Measurements from ENCODE around the gene RSKR. TPM values are rescaled to one million over a fixed set of nuclear protein-coding genes. Genes with fewer than 3 reads are reported as not detected.

Gene RSKR
- total and polyA plus RNA-seq, 9 of the 15 experiments (the other 6 are each of a cell fraction or from before 2014, with no cell fraction given): 1.4 to 42.3 (median 16.2) TPM

DNA sequence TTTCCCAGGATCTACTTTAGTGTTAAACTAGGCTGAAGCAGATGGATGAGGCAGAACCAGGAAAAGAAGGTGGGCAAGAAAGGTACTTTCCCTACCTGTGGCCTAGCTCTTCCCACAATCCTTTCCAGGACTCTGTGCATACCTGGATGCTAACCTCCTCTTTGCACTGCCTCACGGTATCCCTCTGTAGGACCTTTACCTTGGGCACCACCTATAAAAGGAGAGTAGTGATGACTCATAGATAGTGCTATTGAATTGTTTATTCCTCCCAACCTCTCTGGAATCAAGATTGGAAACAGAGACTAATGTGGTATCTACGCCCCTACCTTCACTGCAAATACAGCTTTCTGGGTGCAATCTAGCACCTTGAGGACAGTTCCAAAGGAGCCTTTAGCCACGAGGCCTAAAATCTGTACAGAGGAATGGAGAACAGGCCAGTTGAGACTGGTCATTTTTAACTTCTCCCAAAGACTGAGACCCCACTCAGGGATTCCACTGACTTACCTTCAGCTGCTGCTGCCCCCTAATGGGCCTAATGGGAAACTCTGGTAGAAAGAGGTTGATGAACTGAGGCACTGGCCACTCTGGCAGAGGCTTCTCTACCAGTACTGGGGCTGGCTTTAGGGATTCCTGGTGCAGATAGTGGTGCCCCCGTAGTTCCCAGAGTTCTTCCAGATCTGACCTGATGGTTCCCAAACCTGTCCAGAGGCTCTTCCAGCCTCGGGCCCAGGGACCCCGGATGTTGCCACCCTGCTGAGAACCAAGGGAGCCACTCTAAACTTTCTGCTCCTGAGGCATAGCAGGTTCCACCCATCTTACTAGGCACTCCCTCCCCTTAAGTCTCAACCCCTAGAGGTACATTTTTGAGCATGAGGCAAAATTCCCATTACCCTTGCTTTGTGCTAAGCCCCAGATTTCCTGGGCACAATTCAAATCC, 781 bp downstream of the RSKR start (continued):
- TF ChIP-seq, protein P1, sequence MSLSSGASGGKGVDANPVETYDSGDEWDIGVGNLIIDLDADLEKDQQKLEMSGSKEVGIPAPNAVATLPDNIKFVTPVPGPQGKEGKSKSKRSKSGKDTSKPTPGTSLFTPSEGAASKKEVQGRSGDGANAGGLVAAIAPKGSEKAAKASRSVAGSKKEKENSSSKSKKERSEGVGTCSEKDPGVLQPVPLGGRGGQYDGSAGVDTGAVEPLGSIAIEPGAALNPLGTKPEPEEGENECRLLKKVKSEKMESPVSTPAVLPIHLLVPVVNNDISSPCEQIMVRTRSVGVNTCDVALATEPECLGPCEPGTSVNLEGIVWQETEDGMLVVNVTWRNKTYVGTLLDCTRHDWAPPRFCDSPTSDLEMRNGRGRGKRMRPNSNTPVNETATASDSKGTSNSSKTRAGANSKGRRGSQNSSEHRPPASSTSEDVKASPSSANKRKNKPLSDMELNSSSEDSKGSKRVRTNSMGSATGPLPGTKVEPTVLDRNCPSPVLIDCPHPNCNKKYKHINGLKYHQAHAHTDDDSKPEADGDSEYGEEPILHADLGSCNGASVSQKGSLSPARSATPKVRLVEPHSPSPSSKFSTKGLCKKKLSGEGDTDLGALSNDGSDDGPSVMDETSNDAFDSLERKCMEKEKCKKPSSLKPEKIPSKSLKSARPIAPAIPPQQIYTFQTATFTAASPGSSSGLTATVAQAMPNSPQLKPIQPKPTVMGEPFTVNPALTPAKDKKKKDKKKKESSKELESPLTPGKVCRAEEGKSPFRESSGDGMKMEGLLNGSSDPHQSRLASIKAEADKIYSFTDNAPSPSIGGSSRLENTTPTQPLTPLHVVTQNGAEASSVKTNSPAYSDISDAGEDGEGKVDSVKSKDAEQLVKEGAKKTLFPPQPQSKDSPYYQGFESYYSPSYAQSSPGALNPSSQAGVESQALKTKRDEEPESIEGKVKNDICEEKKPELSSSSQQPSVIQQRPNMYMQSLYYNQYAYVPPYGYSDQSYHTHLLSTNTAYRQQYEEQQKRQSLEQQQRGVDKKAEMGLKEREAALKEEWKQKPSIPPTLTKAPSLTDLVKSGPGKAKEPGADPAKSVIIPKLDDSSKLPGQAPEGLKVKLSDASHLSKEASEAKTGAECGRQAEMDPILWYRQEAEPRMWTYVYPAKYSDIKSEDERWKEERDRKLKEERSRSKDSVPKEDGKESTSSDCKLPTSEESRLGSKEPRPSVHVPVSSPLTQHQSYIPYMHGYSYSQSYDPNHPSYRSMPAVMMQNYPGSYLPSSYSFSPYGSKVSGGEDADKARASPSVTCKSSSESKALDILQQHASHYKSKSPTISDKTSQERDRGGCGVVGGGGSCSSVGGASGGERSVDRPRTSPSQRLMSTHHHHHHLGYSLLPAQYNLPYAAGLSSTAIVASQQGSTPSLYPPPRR (CRISPR knock-in tag; IDR thresholded peaks at IDR 0.05; ENCODE audit: borderline replicate concordance): no peak
- no peak for TF ChIP-seq BRD9 (IDR thresholded peaks at IDR 0.05; ENCODE audit: low read depth, partially characterized antibody)
- TF ChIP-seq RBM14 (IDR thresholded peaks at IDR 0.05; ENCODE audit: borderline replicate concordance, insufficient read depth, low read depth, low read length): no peak
- 0 out of 2 replicates have a peak, but pooled peaks have one; percentile 5 for TF ChIP-seq POLR2AphosphoS5 (IDR thresholded peaks at IDR 0.05; ENCODE audit: control insufficient read depth, insufficient read depth, low read depth, low read length)
- 0 out of 2 replicates have a peak, but pooled peaks have one; percentile 11 for TF ChIP-seq SUPT5H (IDR thresholded peaks at IDR 0.05)
- no peak for TF ChIP-seq PHB2 (IDR thresholded peaks at IDR 0.05; ENCODE audit: low read depth)
- no peak for TF ChIP-seq CREB1 (IDR thresholded peaks at IDR 0.05)
- no peak for TF ChIP-seq CREB1 (CRISPR knock-in tag; IDR thresholded peaks at IDR 0.05)

Data from K562 (cell line).